Ishikawa (cell line): Measurements from ENCODE around the gene IL20RB.

Experiments
- CEBPB ChIP-seq: IDR thresholded peaks from 2 replicates; pipeline ENCODE4 v1.6.1; 2012
- CREB1 ChIP-seq: IDR thresholded peaks from 2 replicates; pipeline ENCODE4 v1.6.1; 2012; ENCODE audit warnings: low read depth
- EP300 ChIP-seq: IDR thresholded peaks from 2 replicates; pipeline ENCODE4 v1.6.1; 2012; ENCODE audit warnings: borderline replicate concordance
- FOXM1 ChIP-seq: IDR thresholded peaks from 2 replicates; pipeline ENCODE4 v1.6.1; 2012; ENCODE audit warnings: low read depth, borderline replicate concordance
- MAX ChIP-seq: IDR thresholded peaks from 2 replicates; pipeline ENCODE4 v1.6.1; 2012
- REST ChIP-seq: IDR thresholded peaks from 2 replicates; pipeline ENCODE4 v1.6.1; 2012; ENCODE audit warnings: low read depth, mild to moderate bottlenecking
- TAF1 ChIP-seq: IDR thresholded peaks from 2 replicates; pipeline ENCODE4 v1.6.1; 2012; ENCODE audit warnings: low read depth, mild to moderate bottlenecking
- TCF12 ChIP-seq: IDR thresholded peaks from 2 replicates; pipeline ENCODE4 v1.6.1; 2012; ENCODE audit warnings: low read depth
- USF1 ChIP-seq: IDR thresholded peaks from 2 replicates; pipeline ENCODE4 v1.6.1; 2012

GRCh38 chr3:137000039-137000438, 42.3 kb downstream of the IL20RB start:
- TF ChIP-seq TAF1 (no peak), CEBPB (no peak), REST (no peak), MAX (no peak), EP300 (no peak), CREB1 (no peak), USF1 (no peak), TCF12 (no peak), FOXM1 (no peak)
